K562 (cell line): ENCODE data around the gene TINAG. TPM values are rescaled to one million over a fixed set of nuclear protein-coding genes. Genes with fewer than 3 reads are reported as not detected.

ENCODE experiments used
- ATAC-seq: fragments of 200-7000 bp; cut with Tn5 transposase; 3 replicates; pipeline ENCODE4 v1.9.1; 2020; ENCODE audit warnings: moderate library complexity
- BruUV-seq: library from RNA; stranded (reverse); fragments of 400-500 nt; replicated peaks from 2 replicates; lab custom pipeline; 2021; lab: Mats Ljungman, UMichigan
- CTCF ChIA-PET: fragments of 300-600 bp; formaldehyde crosslinking; extraction: SDS; loops from one replicate; lab custom pipeline; 2021; ENCODE audit warnings: low intra/inter-chr PET ratio; lab: Yijun Ruan, JAX
- POLR2A ChIA-PET: fragments of 300-600, 350-650 bp; sonication (Branson Sonifier 250); formaldehyde crosslinking; extraction: SDS; loops from one replicate; lab custom pipeline; 2021; ENCODE audit warnings: antibody characterized with exemption, inconsistent platforms; lab: Yijun Ruan, JAX
- DNase-seq, 4 experiments: peaks; one replicate each; pipeline versions ENCODE4 v3.0.0 to v3.0.0-alpha.2; 2011 to 2018; ENCODE audit warnings: low spot score in 3 of 4, mixed read lengths in 3 of 4; ENCODE audit errors: extremely low read depth in 1 of 4
- FAIRE-seq: peaks from 2 replicates; lab custom pipeline; 2011; peaks lifted over from hg19 to GRCh38; lab: Jason Lieb, UNC
- H2AFZ ChIP-seq: 2 replicates; pipeline ENCODE4 v1.6.0; 2011; ENCODE audit warnings: low read depth, low read length, control low read depth, inconsistent platforms
- H3K27ac ChIP-seq: fragments of 200-600 bp; 3 replicates; pipeline ENCODE4 v1.8.0; 2011; ENCODE audit warnings: low read depth, mild to moderate bottlenecking, control low read depth, inconsistent platforms, low read length, moderate library complexity, mixed read lengths; ENCODE audit errors: extremely low read depth
- H3K27me3 ChIP-seq, 2 experiments: fragments of 300-600 bp in 1 of 2; 2 replicates in 1 of 2; 3 replicates in 1 of 2; pipeline versions ENCODE4 v1.6.0 to v1.8.0; 2011; ENCODE audit warnings: inconsistent platforms in 2 of 2, low read length in 2 of 2, mild to moderate bottlenecking in 1 of 2, mixed read lengths in 1 of 2, moderate library complexity in 1 of 2; ENCODE audit not compliant: control insufficient read depth in 2 of 2, insufficient read depth in 2 of 2
- H3K36me3 ChIP-seq: fragments of 300-600 bp; 3 replicates; pipeline ENCODE4 v1.8.0; 2011; ENCODE audit warnings: mild to moderate bottlenecking, low read length, inconsistent platforms; ENCODE audit not compliant: control insufficient read depth, insufficient read depth
- H3K4me1 ChIP-seq, 2 experiments: fragments of 200-600 bp in 1 of 2; replicated peaks in 1 of 2; 2 replicates in 1 of 2; 3 replicates in 1 of 2; pipeline versions ENCODE4 v1.5.1 to v1.8.0; 2011; ENCODE audit warnings: inconsistent platforms in 2 of 2, low read length in 2 of 2, mild to moderate bottlenecking in 1 of 2, mixed read lengths in 1 of 2, moderate library complexity in 1 of 2; ENCODE audit not compliant: control insufficient read depth in 2 of 2, insufficient read depth in 2 of 2
- H3K4me2 ChIP-seq: 2 replicates; pipeline ENCODE4 v1.6.1; 2011; ENCODE audit warnings: low read length, control low read depth, inconsistent platforms, mixed read lengths; ENCODE audit not compliant: insufficient read depth
- H3K4me3 ChIP-seq: fragments of 200-600 bp; sonication (generic), shearing (Covaris generic); 2 replicates; pipeline ENCODE4 v1.5.1; 2016; ENCODE audit warnings: control low read depth, inconsistent platforms
- H3K79me2 ChIP-seq: fragments of 200-600 bp; 3 replicates; pipeline ENCODE4 v1.8.0; 2011; ENCODE audit warnings: low read length, inconsistent platforms; ENCODE audit not compliant: control insufficient read depth, insufficient read depth
- H3K9ac ChIP-seq, 2 experiments: 2 replicates each; pipeline versions ENCODE4 v1.6.0 to v1.6.1; 2011; ENCODE audit warnings: low read depth in 2 of 2, low read length in 2 of 2, control low read depth in 1 of 2, inconsistent platforms in 1 of 2, mild to moderate bottlenecking in 1 of 2, mixed read lengths in 1 of 2; ENCODE audit not compliant: insufficient read depth in 1 of 2
- H3K9me1 ChIP-seq: one replicate; pipeline ENCODE4 v1.6.0; 2011; ENCODE audit warnings: inconsistent platforms, mild to moderate bottlenecking, low read length, moderate library complexity; ENCODE audit not compliant: control insufficient read depth, insufficient read depth
- H3K9me3 ChIP-seq: replicated peaks from 2 replicates; pipeline ENCODE4 v1.5.1; 2011; ENCODE audit warnings: low read depth, low read length, inconsistent platforms; ENCODE audit not compliant: control insufficient read depth, insufficient read depth
- H4K20me1 ChIP-seq: replicated peaks from 2 replicates; pipeline ENCODE4 v1.6.1; 2011; ENCODE audit warnings: low read length, inconsistent platforms, mixed read lengths; ENCODE audit not compliant: control insufficient read depth, insufficient read depth
- CUX1 ChIP-seq: fragments of 200-800 bp; sonication (Bioruptor generic); IDR thresholded peaks from 2 replicates; pipeline ENCODE4 v1.6.1; 2016; ENCODE audit warnings: missing genetic modification characterization, missing compliant biosample characterization
- ETV5 ChIP-seq: sonication (generic); formaldehyde crosslinking; IDR thresholded peaks from 2 replicates; pipeline ENCODE4 v1.4.0; 2020; ENCODE audit warnings: low read depth, mild to moderate bottlenecking, missing genetic modification reagents
- GABPB1 ChIP-seq: sonication (generic); formaldehyde crosslinking; IDR thresholded peaks from 2 replicates; pipeline ENCODE4 v1.8.0; 2022; ENCODE audit warnings: mild to moderate bottlenecking, missing genetic modification reagents
- GATA2 ChIP-seq: sonication (generic); formaldehyde crosslinking; IDR thresholded peaks from 2 replicates; pipeline ENCODE4 v1.4.0; 2020; ENCODE audit warnings: mild to moderate bottlenecking, missing genetic modification reagents
- MTA2 ChIP-seq: fragments of 450-650 bp; IDR thresholded peaks from 2 replicates; pipeline ENCODE4 v1.6.1; 2016; ENCODE audit warnings: low read depth
- MXD1 ChIP-seq: fragments of 250-450 bp; sonication (Bioruptor Pico); IDR thresholded peaks from 2 replicates; pipeline ENCODE4 v1.8.0; 2021; ENCODE audit warnings: borderline replicate concordance, mild to moderate bottlenecking, moderate library complexity; ENCODE audit not compliant: poor library complexity, severe bottlenecking
- POLR3G ChIP-seq: IDR thresholded peaks from 2 replicates; pipeline ENCODE4 v1.6.1; 2011; ENCODE audit not compliant: insufficient read length, insufficient replicate concordance; ENCODE audit errors: extremely low read depth
- STAT5B ChIP-seq: fragments of 250-450 bp; sonication (Bioruptor Pico); IDR thresholded peaks from 2 replicates; pipeline ENCODE4 v1.8.0; 2021; ENCODE audit warnings: mild to moderate bottlenecking, inconsistent platforms
- ZKSCAN3 ChIP-seq: fragments of 250-450 bp; sonication (Bioruptor Pico); IDR thresholded peaks from 2 replicates; pipeline ENCODE4 v1.4.0; 2020
- ZNF766 ChIP-seq: fragments of 200-800 bp; sonication (Bioruptor generic); conservative IDR thresholded peaks from 2 replicates; pipeline ENCODE4 v1.6.1; 2016; ENCODE audit warnings: missing genetic modification characterization, missing compliant biosample characterization
- WGBS: fragments of 100-300 bp; shearing (Covaris generic); methylation state at CpG from one replicate; pipeline ENCODE4 v1.1.6; 2016; ENCODE audit warnings: low coverage, mixed read lengths; ENCODE audit not compliant: insufficient coverage; ENCODE audit errors: missing lambda C conversion rate; 5-methylcytosine and 5-hydroxymethylcytosine counted together
- in situ Hi-C: fragments of 300-500 bp; cut with MboI; formaldehyde crosslinking; loops from 4 replicates; pipeline ENCODE4 v1.15.0; 2018; ENCODE audit warnings: inconsistent platforms, mixed read lengths
- intact Hi-C: fragments of 100-400 bp; cut with micrococcal nuclease; formaldehyde crosslinking; loops from 2 replicates; pipeline ENCODE4 v1.14.2; 2022
- polyA plus RNA-seq, 8 experiments: library from polyadenylated mRNA; depleted of rRNA in 4 of 8; stranded (reverse) in 5 of 8; unstranded in 3 of 8; fragments of >200 nt; fragmentation: Nextera tagmentation in 2 of 8; fragmentation: Illumina TruSeq in 1 of 8; extraction: Ambion mirVana in 2 of 8; extraction: Trizol in 1 of 8; gene quantifications; 2 replicates each; pipeline versions ENCODE4 v1.2.1 to v1.2.3, GENCODE V29; 2011 to 2014; ENCODE audit warnings: inconsistent platforms in 1 of 8, missing spikeins in 1 of 8
- total RNA-seq, 7 experiments: library from RNA; depleted of rRNA in 6 of 7; stranded (reverse); fragments of >200 nt in 6 of 7; fragmentation: Illumina TruSeq in 2 of 7; extraction: Trizol in 2 of 7; gene quantifications; 2 replicates each; pipeline versions ENCODE4 v1.2.1 to v1.2.3, GENCODE V29; 2011 to 2021; ENCODE audit warnings: low replicate concordance in 1 of 7

Gene TINAG
- total and polyA plus RNA-seq, 9 of the 15 experiments (the other 6 are each of a cell fraction or from before 2014, with no cell fraction given): not detected

GRCh38 chr6:54282186-54282585, 26.1 kb upstream of the TINAG start (continued):
- TF ChIP-seq CUX1 (CRISPR knock-in tag): no peak

GRCh38 chr6:54284161-54284860, 23.9 kb upstream of the TINAG start:
- TF ChIP-seq MXD1 (no peak), GABPB1 (CRISPR knock-in tag) (no peak), ZNF766 (CRISPR knock-in tag) (no peak), ETV5 (CRISPR knock-in tag) (no peak), STAT5B (CRISPR knock-in tag) (no peak), POLR3G (no peak), GATA2 (CRISPR knock-in tag) (no peak), MTA2 (no peak), ZKSCAN3 (no peak)
- in situ Hi-C loops: no loop called here
- Histone ChIP-seq H3K79me2 (no peaks in the 10 kb centered on the region), H3K27me3 (no peaks in the 10 kb centered on the region), H4K20me1 (no peaks in the 10 kb centered on the region), H2AFZ (no peak overlapping the region), H3K4me1 (no peaks in the 10 kb centered on the region), H3K9ac (no peak overlapping the region), H3K36me3 (no peaks in the 10 kb centered on the region), H3K4me3 (no peak overlapping the region), H3K4me2 (no peak overlapping the region), H3K9me1 (no peaks in the 10 kb centered on the region), H3K27ac (no peak overlapping the region), H3K9me3 (no peaks in the 10 kb centered on the region)
- no TSS peak for BruUV-seq
- ATAC-seq (no peak), FAIRE-seq (no peak), DNase-seq (no peak)
- ChIA-PET CTCF (no interaction called here), POLR2A (no interaction called here)
- intact Hi-C loops: no loop called here
- 0% methylated on average over 3 of the region's 3 CpGs for WGBS
